HEK293T (cell line): ENCODE results near the gene KRTAP12-1.
"Not testable (repeated sequence)": the region's sequence is repeated elsewhere in the genome, so short reads cannot be mapped to it uniquely, and the experiment has no call there.

Experiments used
- CTCF ChIA-PET: fragments of 350-600 bp; formaldehyde crosslinking; extraction: SDS; loops from one replicate; lab custom pipeline; 2021; ENCODE audit warnings: antibody characterized with exemption, inconsistent platforms; lab: Yijun Ruan, JAX
- POLR2A ChIA-PET: fragments of 350-600 bp; formaldehyde crosslinking; extraction: SDS; loops from one replicate; lab custom pipeline; 2020; ENCODE audit warnings: antibody characterized with exemption, inconsistent platforms; lab: Yijun Ruan, JAX
- DNase-seq: peaks from one replicate; pipeline ENCODE4 v3.0.0; 2012; ENCODE audit warnings: mixed read lengths; ENCODE audit errors: extremely low spot score
- ARNT ChIP-seq: fragments of 450-650 bp; IDR thresholded peaks from 2 replicates; pipeline ENCODE4 v1.6.1; 2017; ENCODE audit warnings: mild to moderate bottlenecking
- BHLHE40 ChIP-seq: fragments of 450-650 bp; IDR thresholded peaks from 2 replicates; pipeline ENCODE4 v1.6.1; 2016; ENCODE audit warnings: mild to moderate bottlenecking, moderate library complexity, borderline replicate concordance
- CTBP1 ChIP-seq: fragments of 450-650 bp; IDR thresholded peaks from 2 replicates; pipeline ENCODE4 v1.6.1; 2016; ENCODE audit warnings: borderline replicate concordance
- ELF4 ChIP-seq: fragments of 450-650 bp; IDR thresholded peaks from 2 replicates; pipeline ENCODE4 v1.6.1; 2017; ENCODE audit warnings: antibody characterized with exemption
- FOXA1 ChIP-seq: fragments of 450-650 bp; IDR thresholded peaks from 2 replicates; pipeline ENCODE4 v1.6.1; 2016; ENCODE audit warnings: mild to moderate bottlenecking
- FOXK2 ChIP-seq: fragments of 450-650 bp; IDR thresholded peaks from 2 replicates; pipeline ENCODE4 v1.6.1; 2016; ENCODE audit warnings: mild to moderate bottlenecking
- FOXM1 ChIP-seq: fragments of 450-650 bp; IDR thresholded peaks from 2 replicates; pipeline ENCODE4 v1.6.1; 2017; ENCODE audit warnings: mild to moderate bottlenecking, borderline replicate concordance
- HDGF ChIP-seq: fragments of 450-650 bp; IDR thresholded peaks from 2 replicates; pipeline ENCODE4 v1.6.1; 2017; ENCODE audit warnings: antibody characterized with exemption, borderline replicate concordance
- L3MBTL2 ChIP-seq: fragments of 450-650 bp; conservative IDR thresholded peaks from 2 replicates; pipeline ENCODE4 v1.6.1; 2016; ENCODE audit warnings: mild to moderate bottlenecking
- LEF1 ChIP-seq: fragments of 450-650 bp; IDR thresholded peaks from 2 replicates; pipeline ENCODE4 v1.6.1; 2017; ENCODE audit warnings: mild to moderate bottlenecking, borderline replicate concordance
- NFRKB ChIP-seq: fragments of 450-650 bp; IDR thresholded peaks from 2 replicates; pipeline ENCODE4 v1.6.1; 2016; ENCODE audit warnings: mild to moderate bottlenecking, moderate library complexity
- PKNOX1 ChIP-seq: fragments of 450-650 bp; IDR thresholded peaks from 2 replicates; pipeline ENCODE4 v1.6.1; 2016
- SP1 ChIP-seq: fragments of 450-650 bp; IDR thresholded peaks from 2 replicates; pipeline ENCODE4 v1.6.1; 2017
- SUZ12 ChIP-seq: fragments of 450-650 bp; IDR thresholded peaks from 2 replicates; pipeline ENCODE4 v1.6.1; 2016; ENCODE audit warnings: mild to moderate bottlenecking
- TARDBP ChIP-seq: fragments of 450-650 bp; IDR thresholded peaks from 2 replicates; pipeline ENCODE4 v1.6.1; 2016
- ZNF384 ChIP-seq: fragments of 450-650 bp; IDR thresholded peaks from 2 replicates; pipeline ENCODE4 v1.6.1; 2016

Gene KRTAP12-1

GRCh38 chr21:44649521-44650100, 32.4 kb downstream of the KRTAP12-1 start:
- DNase-seq: no peak
- ChIA-PET CTCF (no interaction called here), POLR2A (no interaction called here)
- TF ChIP-seq LEF1 (no peak), PKNOX1 (no peak), SUZ12 (no peak), ZNF384 (no peak), HDGF (no peak), SP1 (no peak), BHLHE40 (no peak), TARDBP (no peak), CTBP1 (no peak), NFRKB (no peak), ELF4 (no peak), FOXM1 (no peak)

GRCh38 chr21:44648557-44649311, 33.2 kb downstream of the KRTAP12-1 start:
- TF ChIP-seq HDGF (no peak), CTBP1 (no peak), ELF4 (no peak), TARDBP (no peak), BHLHE40 (no peak), NFRKB (no peak), PKNOX1 (no peak), ZNF384 (no peak), SUZ12 (no peak), LEF1 (no peak), L3MBTL2 (no peak), FOXK2 (no peak)
- CTCF ChIA-PET: no interaction called here
- no peak for DNase-seq
- POLR2A ChIA-PET: no interaction called here

- ChIA-PET CTCF (no interaction called here), POLR2A (no interaction called here)
- TF ChIP-seq LEF1 (no peak), ARNT (no peak), CTBP1 (no peak), FOXA1 (no peak), PKNOX1 (no peak), FOXK2 (no peak), SUZ12 (no peak), BHLHE40 (no peak), NFRKB (no peak), L3MBTL2 (no peak), FOXM1 (no peak)
- DNase-seq: no peak
These were observed 34.8 kb downstream of the KRTAP12-1 start for GRCh38 chr21:44647222-44647552.

- POLR2A ChIA-PET, DNase-seq, CTCF ChIA-PET: not testable (repeated sequence)
These were observed 35.4 kb downstream of the KRTAP12-1 start, which contains the start of gene KRTAP10-11 for GRCh38 chr21:44646366-44647221. Gene KRTAP10-11, plus strand, starts transcription at chr21:44646414. Its CDS starts 45 bp downstream, at chr21:44646459.

- ChIA-PET POLR2A (no interaction called here), CTCF (no interaction called here)
- TF ChIP-seq FOXM1: no peak
- no peak for TF ChIP-seq CTBP1
- no peak for TF ChIP-seq L3MBTL2
- TF ChIP-seq PKNOX1: no peak
- no peak for TF ChIP-seq SUZ12
- no peak for TF ChIP-seq ZNF384
- TF ChIP-seq SP1: no peak
- DNase-seq: no peak
These were observed 37.1 kb downstream of the KRTAP12-1 start for GRCh38 chr21:44644878-44645277.
